Bone marrow (tissue), 2 donors: Measurements from ENCODE around the gene SRPX.
A peak's percentile ranks its signal among the peaks of the same experiment; 100 is the strongest.

Experiments used
- DNase-seq, 2 donors: peaks; one replicate each; lab custom pipeline; 2025; lab: John Stamatoyannopoulos, UW

SRPX gene, protein sequence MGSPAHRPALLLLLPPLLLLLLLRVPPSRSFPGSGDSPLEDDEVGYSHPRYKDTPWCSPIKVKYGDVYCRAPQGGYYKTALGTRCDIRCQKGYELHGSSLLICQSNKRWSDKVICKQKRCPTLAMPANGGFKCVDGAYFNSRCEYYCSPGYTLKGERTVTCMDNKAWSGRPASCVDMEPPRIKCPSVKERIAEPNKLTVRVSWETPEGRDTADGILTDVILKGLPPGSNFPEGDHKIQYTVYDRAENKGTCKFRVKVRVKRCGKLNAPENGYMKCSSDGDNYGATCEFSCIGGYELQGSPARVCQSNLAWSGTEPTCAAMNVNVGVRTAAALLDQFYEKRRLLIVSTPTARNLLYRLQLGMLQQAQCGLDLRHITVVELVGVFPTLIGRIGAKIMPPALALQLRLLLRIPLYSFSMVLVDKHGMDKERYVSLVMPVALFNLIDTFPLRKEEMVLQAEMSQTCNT

GRCh38 chrX:38220415-38221390 is at the start of gene SRPX:
SRPX (minus strand) TSS chrX:38220871; CDS start chrX:38220792, 79 bp downstream.
- DNase-seq: no peak

GRCh38 chrX:38268011-38268410 is 47.3 kb upstream of the SRPX start:
- DNase-seq: no peak

DNA sequence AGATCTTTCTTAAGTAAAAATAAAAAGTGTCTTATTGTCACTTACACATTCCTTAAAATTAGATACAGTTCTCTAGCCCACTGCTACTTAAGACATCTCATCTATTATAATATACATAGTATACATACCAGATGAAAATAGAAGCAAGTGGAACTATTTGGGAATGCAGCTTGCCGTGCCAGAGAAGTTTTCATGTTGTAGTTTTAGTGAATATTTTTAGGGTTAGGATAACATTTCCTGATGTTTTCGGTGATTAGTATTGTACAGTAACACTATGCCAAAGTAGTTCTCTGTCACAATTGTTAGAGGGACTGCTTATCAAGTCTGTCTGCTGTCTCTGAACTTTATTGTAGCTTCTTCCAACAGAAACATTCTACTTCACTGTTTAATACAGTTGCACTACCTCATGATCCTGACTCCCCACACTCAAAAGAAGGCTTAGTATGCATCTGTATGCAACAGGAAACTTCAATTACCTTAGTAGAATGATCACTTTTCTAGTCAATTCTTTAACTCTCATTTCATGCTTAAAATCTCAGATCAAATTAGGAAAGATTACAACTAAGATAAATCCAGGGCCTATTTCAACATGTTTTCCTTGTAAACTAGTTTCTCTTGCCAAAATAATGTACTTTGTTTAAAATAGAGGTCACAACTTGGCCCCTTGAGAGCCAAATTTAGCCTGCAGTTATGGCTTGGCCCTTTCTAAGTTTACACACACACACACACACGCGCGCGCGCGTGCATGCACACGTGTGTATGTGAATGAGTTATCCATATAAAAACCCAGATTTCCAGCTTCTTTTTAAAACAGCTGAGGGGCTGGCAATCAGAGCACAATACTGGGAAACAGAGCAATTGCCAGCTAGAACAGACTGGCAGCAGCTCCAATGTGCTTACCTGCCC is 42.3 kb upstream of the SRPX start:
- DNase-seq: no peak

DNA sequence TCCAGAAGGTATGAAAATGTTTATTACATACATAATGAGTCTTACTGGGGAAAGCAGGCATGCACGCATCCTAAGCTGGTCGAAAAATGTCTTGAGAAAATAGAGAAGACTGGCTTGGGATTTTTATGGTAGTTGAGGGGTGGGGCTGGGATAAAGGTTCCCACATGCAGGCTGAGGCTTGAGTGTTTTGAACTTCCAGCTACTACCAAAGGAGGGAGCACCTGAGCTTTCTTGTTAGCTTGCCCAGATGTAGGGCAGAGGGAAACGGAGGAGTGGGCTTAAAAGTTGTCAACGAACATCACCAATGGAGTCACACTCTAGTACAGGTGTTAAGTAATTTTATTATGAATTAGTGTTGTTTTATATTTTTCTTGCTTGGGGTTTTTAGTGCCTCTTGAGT is 39.6 kb upstream of the SRPX start:
- DNase-seq: no peak

GRCh38 chrX:38256019-38256418 is 35.3 kb upstream of the SRPX start:
- no peak for DNase-seq

GRCh38 chrX:38249965-38250364 is 29.3 kb upstream of the SRPX start:
- DNase-seq: no peak

- DNase-seq: no peak
Measured at GRCh38 chrX:38247051-38247450, 26.4 kb upstream of the SRPX start.

- DNase-seq: no peak
Measured at GRCh38 chrX:38240541-38240940, 19.9 kb upstream of the SRPX start.

- DNase-seq: no peak
Measured at GRCh38 chrX:38236901-38237615, 16.4 kb upstream of the SRPX start.

- DNase-seq: no peak
Measured at GRCh38 chrX:38233891-38234667, 13.4 kb upstream of the SRPX start.

DNA sequence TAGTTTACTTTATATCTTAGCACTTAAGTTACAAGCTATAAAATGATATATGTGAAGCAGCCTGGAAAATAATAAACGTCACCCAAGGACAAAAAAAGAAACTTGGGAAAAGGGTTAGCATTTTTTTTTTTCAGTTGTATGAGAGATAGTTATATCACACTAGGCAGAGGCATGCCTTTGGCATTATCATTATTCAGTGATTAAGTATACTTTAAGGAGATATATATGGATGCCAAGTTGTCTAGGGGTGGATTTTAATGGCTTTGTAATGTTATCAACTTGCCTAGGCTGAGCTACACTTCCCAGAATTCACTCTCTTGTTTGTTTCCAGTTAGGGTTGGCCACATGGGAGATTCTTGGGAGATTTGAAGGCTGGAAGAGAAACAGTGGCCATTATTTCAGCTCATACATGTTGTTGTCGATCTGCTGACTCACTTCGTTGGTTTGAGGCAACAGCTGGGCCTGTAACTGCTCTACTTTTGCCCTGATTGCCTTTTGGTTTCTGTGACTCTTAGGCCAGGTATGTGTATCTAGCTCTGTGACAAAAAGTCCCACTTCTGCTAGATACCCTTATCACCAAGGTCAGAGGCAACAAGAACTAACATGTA is 11.5 kb upstream of the SRPX start:
- no peak for DNase-seq

- DNase-seq: no peak
Measured at GRCh38 chrX:38225093-38225492, 4.4 kb upstream of the SRPX start.

DNA sequence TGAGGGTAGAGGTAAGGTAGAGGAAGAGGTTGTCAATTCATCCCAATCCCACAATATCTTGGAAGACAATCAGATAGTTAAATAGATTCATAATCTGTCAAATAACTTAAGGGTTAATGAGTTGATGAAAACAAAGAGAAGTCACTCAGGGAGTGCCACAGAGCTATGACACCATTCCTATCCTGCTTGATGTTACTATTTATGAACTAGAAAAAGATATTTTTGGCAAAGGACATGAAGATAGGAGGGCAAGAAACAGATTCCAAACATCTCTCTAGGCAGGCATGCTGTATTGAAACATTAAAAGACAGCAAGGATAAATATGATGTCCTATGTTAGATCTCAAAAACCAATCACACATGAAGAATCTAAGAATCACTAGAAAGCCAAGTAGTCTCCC is 3.5 kb upstream of the SRPX start:
- DNase-seq: no peak

DNA sequence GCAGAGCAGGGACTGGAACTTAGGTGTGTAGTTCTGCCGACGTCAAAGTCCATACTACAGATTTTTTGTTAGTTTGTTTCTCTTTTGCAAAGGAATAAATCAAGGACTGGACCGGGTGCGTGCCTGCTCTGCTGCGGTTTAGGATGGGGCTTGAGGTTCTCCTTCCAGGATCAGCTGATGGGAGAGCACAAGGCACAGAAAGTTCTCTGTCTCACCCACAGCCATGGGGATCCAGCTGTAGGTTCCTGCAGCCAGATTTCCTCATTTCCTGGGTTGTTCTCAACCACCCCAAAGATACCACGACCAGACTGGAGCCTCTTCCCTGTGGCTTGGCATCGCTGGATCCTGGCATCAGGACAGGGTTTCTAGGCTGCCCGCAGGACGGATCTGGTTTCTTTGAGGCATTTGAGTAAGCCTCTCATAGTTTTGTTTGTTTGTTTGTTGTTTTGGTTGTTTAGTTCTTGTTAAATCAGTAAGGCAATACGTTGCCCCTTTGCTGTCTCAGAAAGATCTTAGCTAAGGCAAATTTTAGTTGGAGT is 789 bp upstream of the SRPX start:
- DNase-seq: no peak

- peak in 1 of 2 donors; percentile 1 for DNase-seq
Measured at GRCh38 chrX:38220024-38220414, 652 bp downstream of the SRPX start.

GRCh38 chrX:38216642-38217041 is 4.0 kb downstream of the SRPX start:
- DNase-seq: no peak

DNA sequence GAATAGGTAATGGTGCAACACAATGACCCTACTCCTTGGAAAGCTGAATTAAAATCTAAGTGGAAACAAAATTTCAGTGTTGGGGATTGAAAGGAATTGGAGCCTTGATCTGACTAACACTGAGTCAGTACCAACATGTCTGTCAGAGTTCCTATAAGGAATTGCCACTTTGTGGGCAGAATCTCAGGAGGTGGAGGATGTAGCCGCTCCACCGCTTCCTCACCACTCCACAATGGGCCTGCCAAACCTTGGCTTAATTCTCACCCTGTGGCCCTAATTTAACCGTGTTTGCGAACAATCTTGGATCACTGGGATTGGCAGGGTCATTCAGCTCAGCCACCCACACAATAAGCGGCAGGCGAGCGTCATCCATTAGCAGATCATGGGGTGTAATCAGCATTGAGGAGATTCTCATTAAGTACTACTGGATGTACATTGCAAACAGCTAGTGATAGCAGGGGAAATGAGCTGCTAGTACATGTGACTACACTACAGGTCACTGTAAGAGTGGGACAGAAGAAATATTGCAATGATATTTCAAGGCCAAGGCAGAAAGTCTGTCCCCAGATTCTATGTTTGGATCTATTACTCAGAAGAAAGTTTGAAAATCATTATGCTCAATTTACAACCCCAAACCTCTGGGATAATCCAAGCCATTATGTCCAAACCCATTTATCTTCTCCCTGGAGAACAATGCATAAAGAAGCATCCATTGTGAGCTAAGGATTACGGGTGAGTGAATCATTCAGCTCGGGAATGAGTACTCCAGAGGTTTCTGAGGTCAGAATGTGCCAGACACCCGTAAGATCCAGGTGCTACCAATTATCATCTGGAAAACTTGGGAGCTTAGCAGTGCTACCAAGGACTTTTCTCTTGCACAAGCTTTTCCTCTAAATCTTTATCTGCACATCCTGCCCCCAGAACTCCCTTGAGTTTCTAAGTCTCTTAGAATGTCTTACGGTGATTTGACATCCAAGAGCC is 5.8 kb downstream of the SRPX start:
- no peak for DNase-seq

- DNase-seq: no peak
Measured at GRCh38 chrX:38214044-38214443, 6.6 kb downstream of the SRPX start.
